Measurements from ENCODE around the gene CAMK2D.

CAMK2D gene

DNA sequence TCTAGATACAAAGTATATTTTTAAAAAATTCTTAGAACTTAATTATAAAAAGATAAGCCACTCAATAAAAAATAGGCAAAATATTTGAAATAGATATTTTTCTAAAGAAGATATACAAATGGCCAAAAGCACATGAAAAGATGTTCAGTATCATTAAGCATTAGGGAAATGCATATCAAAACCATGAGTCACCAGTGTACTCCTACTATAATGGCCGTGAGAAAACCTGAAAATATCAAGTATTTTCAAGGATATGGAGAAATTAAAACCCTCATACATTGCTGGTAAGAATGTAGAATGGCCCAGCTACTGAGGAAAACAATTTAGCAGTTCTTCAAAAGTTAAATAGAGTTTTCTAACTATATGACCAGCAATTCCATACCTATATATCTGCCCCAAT is 337.9 kb downstream of the CAMK2D start:
- no peak for DNase-seq

DNA sequence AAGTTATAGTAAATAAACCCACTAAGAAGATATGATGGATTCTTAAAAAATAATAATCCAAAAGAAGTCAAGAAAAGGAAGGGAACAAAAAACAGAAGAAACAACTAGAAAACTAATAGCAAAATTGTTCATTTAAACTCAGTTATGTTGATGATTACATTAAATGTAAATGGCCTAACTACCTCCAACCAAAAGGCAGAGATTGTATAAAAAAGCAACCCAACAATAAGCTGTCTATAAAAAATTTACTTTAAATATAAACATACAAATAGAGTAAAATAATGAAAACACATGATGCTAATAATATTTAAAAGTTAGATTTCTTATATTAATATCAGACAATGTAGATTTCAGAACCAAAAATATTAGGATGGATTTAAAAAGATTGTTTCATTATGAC is 340.6 kb downstream of the CAMK2D start:
- no peak for DNase-seq

DNA sequence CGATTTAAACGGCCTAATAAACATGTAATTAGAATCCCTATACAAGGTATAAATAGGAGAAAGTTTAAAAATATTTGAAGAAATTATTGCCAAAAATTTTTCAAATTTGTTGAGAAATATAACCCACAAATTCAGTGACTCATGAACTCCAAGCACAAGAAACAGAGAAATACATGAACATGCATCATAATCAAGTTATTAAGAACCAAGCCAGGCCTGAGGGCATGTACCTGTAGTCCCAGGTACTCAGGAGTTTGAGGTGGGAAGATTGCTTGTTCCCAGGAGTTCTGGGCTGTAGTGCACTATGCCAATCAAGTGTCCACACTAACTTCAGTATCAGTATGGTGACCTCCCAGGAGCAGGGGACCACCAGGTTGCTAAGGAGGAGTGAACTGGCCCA is 341.9 kb downstream of the CAMK2D start:
- DNase-seq, result no peak

DNA sequence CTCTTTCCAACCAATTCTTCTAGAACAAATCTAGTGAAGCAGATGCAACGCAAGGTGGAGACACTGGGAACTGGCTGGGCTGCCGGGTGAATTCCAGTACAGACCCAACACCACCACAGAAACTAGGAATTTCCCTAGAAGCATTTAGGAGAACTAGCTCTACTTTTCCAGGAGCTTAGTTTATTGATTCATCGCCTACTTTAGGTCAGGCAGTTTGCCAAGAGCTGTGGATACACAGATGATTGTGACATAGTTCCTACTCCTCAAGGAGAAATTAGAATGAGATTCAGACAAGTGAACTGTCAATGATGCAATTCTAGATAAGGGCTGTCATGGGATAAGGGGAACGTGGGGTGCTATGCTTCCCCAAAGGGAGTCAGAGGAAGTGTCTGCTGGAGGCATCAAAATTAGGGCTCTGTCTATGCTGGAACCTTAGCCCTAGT is 350.0 kb downstream of the CAMK2D start:
- DNase-seq, result no peak

DNA sequence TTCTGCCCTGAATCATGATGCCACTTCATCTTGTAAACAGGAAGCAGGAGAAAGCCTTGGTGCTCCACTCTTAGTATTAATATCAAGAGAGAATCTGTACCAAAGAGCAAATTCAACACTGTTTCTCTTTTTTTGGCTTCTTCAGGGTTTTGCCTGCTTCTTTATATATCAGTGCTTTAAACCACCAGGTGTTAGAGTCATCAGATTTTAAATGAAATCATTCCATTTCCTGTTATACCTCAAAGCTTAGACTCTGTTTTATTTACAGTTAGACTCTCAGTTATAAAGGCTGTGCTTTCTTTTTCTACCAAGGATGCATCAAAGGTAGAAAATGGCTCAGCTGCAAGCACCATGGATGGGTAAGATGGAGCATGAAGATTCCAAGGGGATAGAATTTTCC is 350.9 kb downstream of the CAMK2D start:
- no peak for DNase-seq

DNA sequence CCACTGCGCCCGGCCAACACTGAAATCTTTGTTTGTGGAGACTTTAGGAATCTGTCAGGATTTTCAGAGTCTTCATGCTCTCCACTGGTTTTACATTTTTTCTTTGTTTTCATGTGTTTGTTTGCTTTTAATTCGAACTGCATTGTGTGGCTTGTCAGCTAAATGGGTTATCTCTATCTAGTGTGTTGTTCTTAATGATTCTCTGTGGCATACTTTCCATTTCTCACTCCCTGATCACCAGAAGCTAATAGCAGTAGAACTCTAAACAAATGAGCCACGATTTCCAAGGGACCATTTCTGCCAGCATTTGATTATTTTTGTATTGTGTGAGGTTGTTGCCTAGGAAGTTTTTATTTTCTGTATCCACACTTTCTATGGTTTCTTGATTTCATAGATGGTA is 352.4 kb downstream of the CAMK2D start:
- DNase-seq, result no peak

DNA sequence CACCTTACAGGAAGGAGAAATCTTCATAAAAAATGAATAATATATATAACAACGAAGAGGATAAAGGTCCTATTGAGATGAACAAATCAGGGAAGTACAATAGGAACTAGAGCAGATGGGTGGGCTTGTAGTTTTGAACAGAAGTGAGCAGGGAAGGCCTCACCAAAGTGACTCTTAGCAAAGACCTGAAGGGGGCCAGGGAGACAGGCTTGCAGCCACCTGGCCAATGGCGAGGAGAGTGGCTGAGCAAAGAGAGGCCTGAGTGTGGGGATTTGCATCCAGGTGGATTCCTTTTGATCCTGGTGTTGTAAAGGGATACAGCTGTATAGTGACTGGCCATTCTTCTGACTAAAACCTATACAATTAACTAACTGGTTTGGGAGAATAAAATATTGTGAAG is 354.1 kb downstream of the CAMK2D start:
- no peak for DNase-seq

DNA sequence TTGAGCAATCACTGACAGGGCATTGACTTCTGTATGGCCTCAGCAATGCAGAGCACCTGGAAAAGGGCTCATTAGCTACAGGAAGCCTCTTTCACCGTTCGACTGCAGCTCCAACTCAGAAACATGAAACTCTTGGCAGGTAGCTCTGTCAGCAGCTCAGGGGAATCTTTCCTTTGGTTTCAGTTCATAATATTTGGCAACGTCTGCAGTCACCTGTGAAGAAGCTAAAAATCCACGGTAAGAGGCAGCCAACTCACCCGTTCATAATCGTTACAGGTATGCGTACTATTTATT is 354.9 kb downstream of the CAMK2D start:
- no peak for DNase-seq

DNA sequence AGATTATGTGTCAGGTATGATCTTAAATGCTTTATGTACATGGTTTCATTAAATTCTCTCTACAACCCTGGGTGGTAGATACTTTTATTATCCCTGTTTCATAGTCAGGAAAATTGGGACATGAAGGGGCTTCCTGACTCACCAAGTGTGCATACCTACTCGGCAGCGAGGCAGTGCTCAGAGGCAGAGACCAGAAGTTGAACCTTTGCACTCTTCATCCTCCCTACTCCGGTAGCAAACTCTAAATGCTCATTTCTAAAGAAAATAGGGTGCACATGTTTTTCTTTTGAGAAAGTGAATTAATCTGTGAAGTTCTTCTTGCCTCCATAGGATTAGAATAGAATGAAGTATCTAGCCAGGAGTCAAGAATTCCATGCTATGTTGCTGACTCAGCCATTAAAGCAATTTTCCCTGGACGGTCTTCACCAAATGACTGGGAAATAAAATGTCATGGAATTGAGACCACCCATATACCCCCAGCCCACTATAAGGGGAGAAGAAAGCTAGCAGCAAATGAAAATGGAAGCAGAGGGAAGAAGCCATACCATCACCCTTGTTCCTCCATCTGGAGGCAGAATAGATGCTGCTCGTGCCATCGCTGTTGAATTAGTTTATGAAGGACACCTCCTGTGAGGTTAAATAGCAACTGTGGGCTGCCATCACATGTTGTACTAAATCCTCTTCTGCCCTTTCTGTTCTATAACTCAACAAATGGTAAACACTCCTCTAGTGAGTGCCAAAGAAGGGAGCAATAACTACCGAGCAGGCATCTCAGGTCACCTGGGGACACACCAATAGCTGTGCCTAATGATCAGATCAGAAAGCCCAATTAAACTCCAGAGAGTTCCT is 355.4 kb downstream of the CAMK2D start:
- DNase-seq, result no peak

DNA sequence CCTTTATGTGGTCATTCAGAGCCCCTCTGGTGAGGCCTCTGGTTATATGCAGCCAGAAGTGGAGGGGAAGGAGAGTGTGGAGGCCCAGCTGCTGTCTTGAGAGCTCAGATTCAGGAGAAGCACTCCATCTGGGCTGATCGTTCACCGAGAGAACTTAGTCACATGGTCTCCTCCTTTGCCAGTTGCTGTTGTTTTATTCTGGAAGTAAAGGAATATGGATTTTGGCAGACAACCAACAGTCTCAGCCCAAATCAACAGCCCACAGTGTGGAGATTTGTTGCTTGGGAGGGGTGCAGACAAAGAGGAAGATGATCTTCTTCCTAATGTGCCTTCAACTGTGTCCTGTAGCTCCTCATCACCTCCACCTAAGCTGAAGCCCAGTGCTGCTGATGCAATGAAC is 356.7 kb downstream of the CAMK2D start:
- no peak for DNase-seq

DNA sequence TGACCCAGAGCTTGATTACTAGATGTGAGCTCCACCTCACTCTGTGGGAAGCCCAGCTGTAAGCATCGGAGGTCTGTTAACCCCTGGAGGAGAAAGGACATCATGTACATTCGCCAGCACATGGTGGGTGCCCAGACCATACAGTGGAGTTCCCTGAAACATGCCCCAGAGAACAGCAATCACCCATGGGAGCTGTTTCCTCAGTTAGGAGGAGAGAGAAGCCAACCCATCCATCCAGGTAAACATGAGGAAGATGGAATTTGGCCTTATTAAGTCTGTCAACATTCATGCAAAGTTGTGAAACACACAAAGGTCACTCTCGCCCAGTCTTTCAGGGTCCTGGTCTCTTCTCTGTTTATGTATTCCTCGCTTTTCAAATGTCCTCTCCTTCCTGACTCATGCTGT is 357.4 kb downstream of the CAMK2D start:
- no peak for DNase-seq
